Measurements from ENCODE around the gene FAM168A. TPM values are rescaled to one million over a fixed set of nuclear protein-coding genes. Genes with fewer than 3 reads are reported as not detected.
A peak's percentile ranks its signal among the peaks of the same experiment; 100 is the strongest.

Gene FAM168A
- total and polyA plus RNA-seq, 7 donors: 5.3 to 28.6 (median 18.1) TPM

GRCh38 chr11:73359341-73359740, 238.6 kb downstream of the FAM168A start:
- WGBS, 3 donors: 41 to 65% (median 53%) methylated on average over 11 of the region's 11 CpGs

GRCh38 chr11:73358071-73358470, 239.8 kb downstream of the FAM168A start:
- ATAC-seq: no peak
- intact Hi-C loops (cut with DNase I): no loop called here
- H3K4me1 ChIP-seq: peaks cover 15% of the 10 kb centered on the region
- no peaks in the 10 kb centered on the region for H3K27me3 ChIP-seq (ENCODE audit: insufficient read depth in 3 of 3, low read length in 2 of 3)
- H3K36me3 ChIP-seq (ENCODE audit: insufficient read depth in 1 of 2, low read depth in 1 of 2): peaks cover 0 to 40% of the 10 kb centered on the region in 2 donors
- WGBS, 3 donors: 80 to 81% (median 80%) methylated on average over 4 to 5 of the region's 5 CpGs
- no peak overlapping the region for H3K27ac ChIP-seq
- H3K9me3 ChIP-seq: no peaks in the 10 kb centered on the region
- TF ChIP-seq CTCF (IDR thresholded peaks at IDR 0.05): no peak
- no peak overlapping the region for H3K4me3 ChIP-seq
- no peak for DNase-seq

More at GRCh38 chr11:73359341-73359740, 238.6 kb downstream of the FAM168A start:
- H3K4me1 ChIP-seq: peaks cover 12% of the 10 kb centered on the region
- peaks cover 0 to 47% of the 10 kb centered on the region in 2 donors for H3K36me3 ChIP-seq (ENCODE audit: insufficient read depth in 1 of 2, low read depth in 1 of 2)
- intact Hi-C loops (cut with DNase I): no loop called here
- ATAC-seq (peak; percentile 22 to 62 (median 34)), DNase-seq (peak; percentile 64 to 85)
- H3K27ac ChIP-seq: peak overlapping the region; percentile 43
- H3K27me3 ChIP-seq (ENCODE audit: insufficient read depth in 3 of 3, low read length in 2 of 3): no peaks in the 10 kb centered on the region
- no peak for TF ChIP-seq CTCF (IDR thresholded peaks at IDR 0.05)
- H3K4me3 ChIP-seq: no peak overlapping the region
- no peaks in the 10 kb centered on the region for H3K9me3 ChIP-seq

GRCh38 chr11:73356979-73357860, 240.7 kb downstream of the FAM168A start:
- no peaks in the 10 kb centered on the region for H3K27me3 ChIP-seq (ENCODE audit: insufficient read depth in 3 of 3, low read length in 2 of 3)
- no peak for TF ChIP-seq CTCF (IDR thresholded peaks at IDR 0.05)
- peaks cover 0 to 38% of the 10 kb centered on the region in 2 donors for H3K36me3 ChIP-seq (ENCODE audit: insufficient read depth in 1 of 2, low read depth in 1 of 2)
- no peaks in the 10 kb centered on the region for H3K9me3 ChIP-seq
- DNase-seq (no peak), ATAC-seq (no peak)
- H3K27ac ChIP-seq: no peak overlapping the region
- intact Hi-C loops (cut with DNase I): no loop called here
- 89 to 94% (median 91%) methylated on average over 22 of the region's 22 CpGs for WGBS, 3 donors
- peaks cover 15% of the 10 kb centered on the region for H3K4me1 ChIP-seq
- H3K4me3 ChIP-seq: no peak overlapping the region

- ATAC-seq: no peak
- no peaks in the 10 kb centered on the region for H3K27me3 ChIP-seq (ENCODE audit: insufficient read depth in 3 of 3, low read length in 2 of 3)
- intact Hi-C loops (cut with DNase I): no loop called here
- no peak overlapping the region for H3K27ac ChIP-seq
- H3K4me1 ChIP-seq: peaks cover 11% of the 10 kb centered on the region
- TF ChIP-seq CTCF (IDR thresholded peaks at IDR 0.05): no peak
- H3K36me3 ChIP-seq (ENCODE audit: insufficient read depth in 1 of 2, low read depth in 1 of 2): peaks cover 0 to 18% of the 10 kb centered on the region in 2 donors
- WGBS, 3 donors: 95 to 96% (median 96%) methylated on average over 4 of the region's 4 CpGs
- no peaks in the 10 kb centered on the region for H3K9me3 ChIP-seq
- H3K4me3 ChIP-seq: no peak overlapping the region
- no peak for DNase-seq
Observed at GRCh38 chr11:73355109-73355508, 242.8 kb downstream of the FAM168A start.
